HG03342 (cell line): ENCODE measurements around the gene AJAP1.
A peak's percentile ranks its signal among the peaks of the same experiment; 100 is the strongest.

Experiments
- ATAC-seq: cut with Tn5 transposase; IDR thresholded peaks from one replicate; pipeline ENCODE4 v1.9.1; 2021; ENCODE audit warnings: mild to moderate bottlenecking, moderate library complexity; ENCODE audit not compliant: unreplicated experiment

AJAP1 gene

GRCh38 chr1:4628992-4629391 is 25.4 kb upstream of the AJAP1 start:
- ATAC-seq: no peak

DNA sequence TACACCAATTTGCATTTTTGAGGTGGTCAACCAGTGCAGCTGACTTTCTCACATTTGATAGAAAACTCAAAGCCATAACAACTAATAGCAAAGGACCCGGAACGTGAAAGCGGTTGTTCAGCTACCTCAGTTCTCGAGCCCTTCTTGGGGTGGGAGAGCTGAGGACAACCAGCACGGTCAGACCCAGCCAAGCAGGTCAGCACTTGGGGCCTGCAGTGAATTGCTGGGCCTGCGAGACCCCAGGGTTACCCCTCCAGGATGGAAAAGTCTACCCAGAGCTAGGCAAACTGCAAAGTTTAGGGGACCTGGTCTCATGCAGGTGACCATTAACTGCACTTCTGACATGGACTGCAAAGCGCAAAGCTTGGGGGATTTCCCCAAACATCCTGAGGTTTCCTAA is 23.8 kb upstream of the AJAP1 start:
- ATAC-seq: no peak

DNA sequence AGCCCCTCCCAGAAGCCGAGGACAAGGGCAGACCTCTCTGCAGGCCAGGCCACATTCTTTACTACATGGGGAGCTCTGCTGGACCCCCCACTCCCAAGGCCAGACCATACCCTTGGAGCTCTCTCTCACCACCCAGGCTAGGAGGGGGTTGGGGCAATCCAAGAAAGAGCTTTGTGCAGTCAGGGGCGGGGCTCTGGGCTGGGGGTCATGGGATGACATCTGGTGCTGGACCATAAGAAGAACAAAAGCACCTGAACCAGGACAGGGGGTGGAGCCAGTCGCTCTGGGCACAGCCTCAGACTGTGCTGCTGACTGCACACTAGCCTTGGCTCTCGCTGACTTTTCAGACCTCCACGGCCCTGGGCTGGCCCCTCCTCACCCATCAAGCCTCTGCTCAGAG is 23.1 kb upstream of the AJAP1 start:
- ATAC-seq: no peak

GRCh38 chr1:4633346-4633745 is 21.1 kb upstream of the AJAP1 start:
- ATAC-seq: no peak

- ATAC-seq: no peak
Observed at GRCh38 chr1:4634156-4634792, 20.1 kb upstream of the AJAP1 start.

GRCh38 chr1:4634793-4635406 is 19.5 kb upstream of the AJAP1 start:
- no peak for ATAC-seq

- no peak for ATAC-seq
Observed at GRCh38 chr1:4636186-4636585, 18.2 kb upstream of the AJAP1 start.

DNA sequence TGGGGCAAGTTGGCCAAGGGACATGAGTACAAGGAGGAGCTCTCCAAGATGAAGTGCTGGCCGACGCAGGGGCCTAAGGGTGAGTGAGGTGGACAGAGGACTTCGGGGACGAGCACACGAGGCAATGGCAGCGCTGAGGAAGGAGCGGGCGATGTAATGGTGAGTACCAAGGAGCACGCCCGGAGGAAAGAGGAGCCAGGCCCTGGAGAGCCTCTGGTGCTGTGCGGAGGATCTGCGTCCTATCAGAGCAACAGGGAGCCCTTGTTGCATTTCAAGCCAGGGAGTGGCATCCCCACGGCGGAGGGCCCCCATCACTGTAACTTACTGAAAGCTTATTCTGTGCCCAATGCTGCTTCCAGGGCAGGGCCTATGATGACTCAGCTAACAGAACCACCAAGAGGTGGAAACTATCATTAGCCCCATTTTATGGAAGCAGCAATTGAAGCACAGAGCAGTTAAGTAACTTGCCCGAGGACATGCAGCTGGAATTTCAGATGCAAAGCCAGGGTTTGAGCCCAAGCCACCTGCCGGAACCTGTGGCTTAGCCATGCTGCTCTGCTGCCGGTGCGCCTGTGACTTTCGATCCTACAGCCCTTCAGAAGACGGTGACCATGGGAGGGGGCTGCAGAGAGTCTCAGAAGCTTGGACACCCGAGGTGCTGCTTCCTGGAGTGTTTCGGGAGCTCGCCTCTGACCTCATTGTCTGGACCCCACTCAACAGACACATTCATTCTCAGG is 17.6 kb upstream of the AJAP1 start:
- no peak for ATAC-seq

DNA sequence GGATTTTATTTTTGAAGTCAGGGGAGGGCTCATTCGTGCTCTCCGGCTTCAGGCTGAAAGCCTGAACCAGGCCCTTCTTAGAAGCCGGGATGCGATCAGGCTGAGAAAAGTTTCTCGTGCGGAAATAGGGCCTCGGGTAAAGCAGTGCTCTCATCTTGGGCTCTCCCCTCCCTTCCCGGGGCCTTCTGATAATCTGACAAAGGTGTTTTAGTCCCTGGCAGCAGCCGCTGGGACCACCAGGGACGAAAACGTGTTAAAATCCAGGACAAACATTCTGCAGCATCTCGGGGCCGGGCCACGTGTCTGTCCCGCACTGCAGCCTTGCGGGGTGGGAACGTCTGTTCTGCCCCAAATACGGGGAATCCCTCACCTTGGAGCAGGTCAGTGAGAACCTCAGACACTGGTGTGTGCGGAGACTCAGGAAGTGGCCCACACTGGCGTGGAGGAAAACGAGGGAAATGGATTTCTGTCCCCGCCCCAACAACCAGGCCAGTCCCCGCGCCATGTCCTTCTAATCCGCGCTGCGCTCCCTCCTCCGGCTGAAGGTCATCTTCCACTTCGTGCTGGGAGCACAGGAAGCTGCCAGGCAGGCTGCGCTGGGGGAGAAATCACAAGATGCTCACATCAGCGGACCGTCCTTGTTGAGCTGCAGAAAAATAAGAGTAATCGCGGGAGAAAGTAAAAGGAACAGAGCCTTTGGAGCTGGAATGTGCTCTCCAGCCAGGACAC is 16.6 kb upstream of the AJAP1 start:
- ATAC-seq: no peak

GRCh38 chr1:4638345-4638729 is 16.1 kb upstream of the AJAP1 start:
- no peak for ATAC-seq

DNA sequence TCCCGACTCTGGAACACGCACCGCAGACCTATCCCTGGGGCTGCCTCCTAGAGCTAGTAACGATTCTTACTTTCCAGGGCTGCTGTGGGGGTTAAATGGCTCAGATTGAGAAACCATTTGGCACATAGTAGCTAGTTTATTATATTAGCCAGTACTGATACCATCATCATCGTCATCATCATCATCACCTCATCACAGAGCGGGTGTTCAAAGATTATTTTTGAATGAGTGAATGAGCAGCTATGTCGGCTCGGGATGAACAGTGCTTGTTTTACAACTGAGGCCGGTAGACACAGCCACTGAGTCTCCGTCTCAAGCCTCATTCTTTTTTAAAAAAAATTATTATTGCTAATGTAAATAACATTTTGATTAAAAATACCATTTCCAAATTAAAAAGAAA is 13.5 kb upstream of the AJAP1 start:
- no peak for ATAC-seq

DNA sequence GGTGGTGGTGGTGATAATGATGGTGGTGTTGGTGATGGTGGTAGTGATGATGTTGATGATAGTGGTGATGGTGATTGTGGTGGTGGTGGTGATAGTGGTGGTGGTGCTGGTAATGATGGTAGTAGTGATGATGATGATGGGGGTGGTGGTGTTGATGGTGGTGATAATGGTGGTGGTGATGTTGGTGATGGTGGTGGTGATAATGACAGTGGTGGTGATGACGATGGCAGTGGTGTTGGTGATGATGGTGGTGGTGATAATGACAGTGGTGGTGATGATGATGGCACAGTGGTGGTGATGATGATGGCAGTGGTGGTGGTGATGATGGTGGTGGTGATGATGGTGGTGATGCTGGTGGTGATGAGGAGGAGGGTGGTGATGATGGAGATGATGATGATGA is 7.0 kb upstream of the AJAP1 start:
- no peak for ATAC-seq

- no peak for ATAC-seq
Observed at GRCh38 chr1:4648657-4649056, 5.8 kb upstream of the AJAP1 start.

- ATAC-seq: no peak
Observed at GRCh38 chr1:4650481-4650880, 3.9 kb upstream of the AJAP1 start.

- no peak for ATAC-seq
Observed at GRCh38 chr1:4650981-4651380, 3.4 kb upstream of the AJAP1 start.

- peak; percentile 53 for ATAC-seq
Observed at GRCh38 chr1:4652631-4653327, 1.6 kb upstream of the AJAP1 start.

DNA sequence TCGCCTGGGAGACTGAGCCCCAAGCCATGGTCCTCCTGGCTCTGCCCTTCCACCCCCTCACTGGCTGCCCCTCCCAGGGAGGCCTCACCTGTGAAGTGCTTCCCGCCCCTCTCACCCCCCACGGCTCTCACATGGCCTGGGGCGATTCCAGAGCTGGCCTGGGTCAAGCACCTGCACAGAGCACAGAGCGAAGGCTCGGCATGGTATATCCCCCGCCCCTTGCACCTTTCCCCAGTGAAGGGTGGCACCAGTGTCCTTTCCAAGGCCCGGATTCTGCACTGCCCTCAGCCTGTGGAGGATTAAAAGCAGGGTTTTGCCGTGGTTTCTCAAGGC is 1.1 kb upstream of the AJAP1 start:
- no peak for ATAC-seq

- no peak for ATAC-seq
Observed at GRCh38 chr1:4654764-4655673, 610 bp downstream of the AJAP1 start.

- ATAC-seq: no peak
Observed at GRCh38 chr1:4655674-4656532, 1.5 kb downstream of the AJAP1 start.
